ENCODE data around the gene MTUS2. TPM values are rescaled to one million over a fixed set of nuclear protein-coding genes. Genes with fewer than 3 reads are reported as not detected.

The MTUS2 gene
- total and polyA plus RNA-seq, 10 of the 15 experiments (the other 5 are each of a cell fraction or from before 2014, with no cell fraction given) = under 0.01 to 0.05 (median 0.02) TPM; not detected in 6

DNA sequence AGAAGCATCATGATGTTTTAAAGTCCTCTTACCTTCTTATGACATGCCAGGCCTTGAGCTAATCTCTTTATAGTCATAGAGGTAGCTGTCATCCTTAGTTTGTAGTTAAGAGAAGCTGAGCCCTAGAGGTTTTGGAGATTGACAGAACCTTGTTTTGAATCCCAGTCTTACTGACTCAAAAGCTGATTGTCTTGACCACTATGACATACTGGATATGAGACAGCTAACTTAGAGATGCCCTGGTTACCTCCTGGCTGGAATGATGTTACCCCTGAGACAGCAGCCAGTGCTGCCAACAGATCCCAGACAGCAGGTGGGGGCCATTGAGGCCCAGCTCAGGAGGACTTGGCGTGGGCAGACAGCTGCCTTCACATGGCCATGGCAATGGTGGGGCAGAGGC is 311.0 kb downstream of the MTUS2 start (continued):
- TF ChIP-seq ZSCAN29 (IDR thresholded peaks at IDR 0.05) = no peak

DNA sequence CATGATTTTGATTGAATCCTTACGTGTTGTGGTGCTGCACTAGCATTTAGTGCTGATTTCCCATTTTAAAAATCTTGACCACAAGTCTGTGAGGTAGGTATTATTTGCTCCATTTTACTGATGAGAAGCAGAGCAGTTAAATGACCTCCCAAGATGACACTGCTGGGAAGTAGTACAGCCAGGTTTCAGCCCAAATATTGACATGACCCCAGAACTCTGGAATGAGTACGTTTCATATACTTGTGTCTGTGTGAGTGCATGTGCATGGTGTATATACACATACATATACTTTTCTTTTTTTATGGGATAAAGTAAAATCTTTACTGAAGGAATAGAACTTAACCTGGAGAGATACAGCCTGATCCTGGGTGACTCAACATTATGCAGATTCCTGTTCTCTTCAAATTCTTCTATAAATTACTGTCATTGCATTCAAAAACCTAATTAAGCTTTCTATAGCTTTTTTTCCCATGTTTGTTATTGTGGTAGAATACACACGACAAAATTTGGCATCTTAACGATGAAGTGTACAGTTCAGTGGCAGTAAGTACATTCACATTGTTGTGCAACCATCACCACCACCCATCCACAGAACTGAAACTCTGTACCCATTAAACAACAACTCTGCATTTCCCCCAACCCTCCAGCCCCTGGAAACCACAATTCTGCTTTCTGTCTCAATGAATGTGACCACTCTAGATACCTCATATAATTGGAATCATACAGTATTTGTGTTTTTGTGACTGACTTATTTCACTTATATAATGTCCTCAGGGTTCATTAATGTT is 311.9 kb downstream of the MTUS2 start:
- no peak overlapping the region for H3K27ac ChIP-seq (ENCODE audit: control insufficient read depth, insufficient read depth)
- H3K4me1 ChIP-seq (ENCODE audit: control insufficient read depth, insufficient read depth, low read length) = peaks cover 5% of the 10 kb centered on the region
- H4K20me1 ChIP-seq (ENCODE audit: control insufficient read depth, insufficient read depth) = no peaks in the 10 kb centered on the region
- no peak overlapping the region for H3K4me2 ChIP-seq (ENCODE audit: control insufficient read depth, insufficient read depth)
- in situ Hi-C loops (cut with MboI) = no loop called here
- TF ChIP-seq RUNX3 (IDR thresholded peaks at IDR 0.05; ENCODE audit: low read length) (peak; percentile 29; the same call in 1 of the 2 replicates), NBN (IDR thresholded peaks at IDR 0.05) (no peak)
- TF ChIP-seq, protein P1, sequence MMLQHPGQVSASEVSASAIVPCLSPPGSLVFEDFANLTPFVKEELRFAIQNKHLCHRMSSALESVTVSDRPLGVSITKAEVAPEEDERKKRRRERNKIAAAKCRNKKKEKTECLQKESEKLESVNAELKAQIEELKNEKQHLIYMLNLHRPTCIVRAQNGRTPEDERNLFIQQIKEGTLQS (IDR thresholded peaks at IDR 0.05; ENCODE audit: borderline replicate concordance, extremely low read depth, low read depth, low read length) = no peak
- 9% methylated on average over 4 of the region's 4 CpGs for WGBS (ENCODE audit: insufficient coverage, insufficient replicate concordance, low lambda C conversion rate, missing lambda C conversion rate)
- FAIRE-seq (no peak), ATAC-seq (no peak), DNase-seq (ENCODE audit: low read depth, low spot score) (no peak)
- no peaks in the 10 kb centered on the region for H3K36me3 ChIP-seq (ENCODE audit: control insufficient read depth in 2 of 2, insufficient read depth in 2 of 2, low read length in 1 of 2)
- H3K9me3 ChIP-seq (replicated peaks; ENCODE audit: control insufficient read depth, insufficient read depth, low read length) = peaks cover 5% of the 10 kb centered on the region; the same call in 1 of the 3 replicates
- intact Hi-C loops (cut with micrococcal nuclease; ENCODE audit: unreplicated experiment) = no loop called here
- no peak overlapping the region for H2AFZ ChIP-seq (ENCODE audit: control insufficient read depth, low read depth, low read length)
- POLR2A ChIA-PET = no interaction called here
- SMC1A ChIA-PET (ENCODE audit: uncharacterized antibody, unreplicated experiment) = no interaction called here
- H3K79me2 ChIP-seq (ENCODE audit: control insufficient read depth, insufficient read depth, low read length) = no peaks in the 10 kb centered on the region
- no peaks in the 10 kb centered on the region for H3K27me3 ChIP-seq (replicated peaks in 1 of 2; ENCODE audit: control insufficient read depth in 2 of 2, insufficient read depth in 2 of 2, low read length in 1 of 2)
- RAD21 ChIA-PET (ENCODE audit: unreplicated experiment) = no interaction called here
- H3K4me3 ChIP-seq = no peak overlapping the region
- CTCF ChIA-PET = no interaction called here
- H3K9ac ChIP-seq (ENCODE audit: control insufficient read depth, insufficient read depth, low read length) = no peak overlapping the region
- BruUV-seq (replicated peaks) = no TSS peak

DNA sequence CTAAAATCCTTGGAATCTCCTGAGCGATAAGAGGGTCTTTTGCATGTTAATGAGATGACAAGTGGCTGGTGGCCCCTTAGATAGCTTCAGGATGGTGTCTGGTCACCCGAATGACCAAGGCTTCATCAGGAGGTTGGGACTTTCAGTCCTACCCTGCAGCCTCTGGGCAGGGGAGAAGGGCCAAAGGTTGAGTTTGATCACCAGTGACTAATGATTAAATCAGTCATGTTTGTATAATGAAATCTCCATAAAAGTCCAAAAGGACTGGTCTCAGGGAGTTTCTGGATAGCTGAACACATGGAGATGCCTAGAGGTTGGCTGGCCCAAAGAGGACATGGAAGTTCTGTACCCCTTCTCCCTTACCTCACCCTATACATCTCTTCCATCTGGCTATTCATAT is 316.2 kb downstream of the MTUS2 start:
- H3K9me3 ChIP-seq (replicated peaks; ENCODE audit: control insufficient read depth, insufficient read depth, low read length) = peaks cover 5% of the 10 kb centered on the region; the same call in 2 of the 3 replicates
- H2AFZ ChIP-seq (ENCODE audit: control insufficient read depth, low read depth, low read length) = no peak overlapping the region
- no TSS peak for BruUV-seq (replicated peaks)
- no peak overlapping the region for H3K27ac ChIP-seq (ENCODE audit: control insufficient read depth, insufficient read depth)
- no peak overlapping the region for H3K9ac ChIP-seq (ENCODE audit: control insufficient read depth, insufficient read depth, low read length)
- SMC1A ChIA-PET (ENCODE audit: uncharacterized antibody, unreplicated experiment) = no interaction called here
- in situ Hi-C loops (cut with MboI) = no loop called here
- H3K27me3 ChIP-seq (replicated peaks in 1 of 2; ENCODE audit: control insufficient read depth in 2 of 2, insufficient read depth in 2 of 2, low read length in 1 of 2) = no peaks in the 10 kb centered on the region
- H3K4me1 ChIP-seq (ENCODE audit: control insufficient read depth, insufficient read depth, low read length) = no peaks in the 10 kb centered on the region
- POLR2A ChIA-PET = no interaction called here
- no peak for FAIRE-seq
- H3K79me2 ChIP-seq (ENCODE audit: control insufficient read depth, insufficient read depth, low read length) = no peaks in the 10 kb centered on the region
- WGBS (ENCODE audit: insufficient coverage, insufficient replicate concordance, low lambda C conversion rate, missing lambda C conversion rate) = 40% methylated on average over 2 of the region's 2 CpGs
- no peaks in the 10 kb centered on the region for H3K36me3 ChIP-seq (ENCODE audit: control insufficient read depth in 2 of 2, insufficient read depth in 2 of 2, low read length in 1 of 2)
- intact Hi-C loops (cut with micrococcal nuclease; ENCODE audit: unreplicated experiment) = no loop called here
- no peak for DNase-seq (ENCODE audit: low read depth, low spot score)
- H4K20me1 ChIP-seq (ENCODE audit: control insufficient read depth, insufficient read depth) = no peaks in the 10 kb centered on the region
- no peak overlapping the region for H3K4me2 ChIP-seq (ENCODE audit: control insufficient read depth, insufficient read depth)
- CTCF ChIA-PET = no interaction called here
- no peak for ATAC-seq
- RAD21 ChIA-PET (ENCODE audit: unreplicated experiment) = no interaction called here
- H3K4me3 ChIP-seq = no peak overlapping the region
- TF ChIP-seq, protein P2, sequence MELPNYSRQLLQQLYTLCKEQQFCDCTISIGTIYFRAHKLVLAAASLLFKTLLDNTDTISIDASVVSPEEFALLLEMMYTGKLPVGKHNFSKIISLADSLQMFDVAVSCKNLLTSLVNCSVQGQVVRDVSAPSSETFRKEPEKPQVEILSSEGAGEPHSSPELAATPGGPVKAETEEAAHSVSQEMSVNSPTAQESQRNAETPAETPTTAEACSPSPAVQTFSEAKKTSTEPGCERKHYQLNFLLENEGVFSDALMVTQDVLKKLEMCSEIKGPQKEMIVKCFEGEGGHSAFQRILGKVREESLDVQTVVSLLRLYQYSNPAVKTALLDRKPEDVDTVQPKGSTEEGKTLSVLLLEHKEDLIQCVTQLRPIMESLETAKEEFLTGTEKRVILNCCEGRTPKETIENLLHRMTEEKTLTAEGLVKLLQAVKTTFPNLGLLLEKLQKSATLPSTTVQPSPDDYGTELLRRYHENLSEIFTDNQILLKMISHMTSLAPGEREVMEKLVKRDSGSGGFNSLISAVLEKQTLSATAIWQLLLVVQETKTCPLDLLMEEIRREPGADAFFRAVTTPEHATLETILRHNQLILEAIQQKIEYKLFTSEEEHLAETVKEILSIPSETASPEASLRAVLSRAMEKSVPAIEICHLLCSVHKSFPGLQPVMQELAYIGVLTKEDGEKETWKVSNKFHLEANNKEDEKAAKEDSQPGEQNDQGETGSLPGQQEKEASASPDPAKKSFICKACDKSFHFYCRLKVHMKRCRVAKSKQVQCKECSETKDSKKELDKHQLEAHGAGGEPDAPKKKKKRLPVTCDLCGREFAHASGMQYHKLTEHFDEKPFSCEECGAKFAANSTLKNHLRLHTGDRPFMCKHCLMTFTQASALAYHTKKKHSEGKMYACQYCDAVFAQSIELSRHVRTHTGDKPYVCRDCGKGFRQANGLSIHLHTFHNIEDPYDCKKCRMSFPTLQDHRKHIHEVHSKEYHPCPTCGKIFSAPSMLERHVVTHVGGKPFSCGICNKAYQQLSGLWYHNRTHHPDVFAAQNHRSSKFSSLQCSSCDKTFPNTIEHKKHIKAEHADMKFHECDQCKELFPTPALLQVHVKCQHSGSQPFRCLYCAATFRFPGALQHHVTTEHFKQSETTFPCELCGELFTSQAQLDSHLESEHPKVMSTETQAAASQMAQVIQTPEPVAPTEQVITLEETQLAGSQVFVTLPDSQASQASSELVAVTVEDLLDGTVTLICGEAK (IDR thresholded peaks at IDR 0.05; ENCODE audit: borderline replicate concordance) = no peak
- TF ChIP-seq, protein P3, sequence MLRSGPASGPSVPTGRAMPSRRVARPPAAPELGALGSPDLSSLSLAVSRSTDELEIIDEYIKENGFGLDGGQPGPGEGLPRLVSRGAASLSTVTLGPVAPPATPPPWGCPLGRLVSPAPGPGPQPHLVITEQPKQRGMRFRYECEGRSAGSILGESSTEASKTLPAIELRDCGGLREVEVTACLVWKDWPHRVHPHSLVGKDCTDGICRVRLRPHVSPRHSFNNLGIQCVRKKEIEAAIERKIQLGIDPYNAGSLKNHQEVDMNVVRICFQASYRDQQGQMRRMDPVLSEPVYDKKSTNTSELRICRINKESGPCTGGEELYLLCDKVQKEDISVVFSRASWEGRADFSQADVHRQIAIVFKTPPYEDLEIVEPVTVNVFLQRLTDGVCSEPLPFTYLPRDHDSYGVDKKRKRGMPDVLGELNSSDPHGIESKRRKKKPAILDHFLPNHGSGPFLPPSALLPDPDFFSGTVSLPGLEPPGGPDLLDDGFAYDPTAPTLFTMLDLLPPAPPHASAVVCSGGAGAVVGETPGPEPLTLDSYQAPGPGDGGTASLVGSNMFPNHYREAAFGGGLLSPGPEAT (IDR thresholded peaks at IDR 0.05; ENCODE audit: low read depth) = no peak
- no peak for TF ChIP-seq CEBPB (IDR thresholded peaks at IDR 0.05; ENCODE audit: borderline replicate concordance in 1 of 2, low read depth in 2 of 2, low read length in 2 of 2)
